NCI-H2171 (cell line): ENCODE data around the gene TRIL.

Experiments used
- DNase-seq: peaks from one replicate; lab custom pipeline; 2025; lab: John Stamatoyannopoulos, UW

The TRIL gene

GRCh38 chr7:28981161-28981465 is 23.0 kb upstream of the TRIL start:
- DNase-seq, result no peak

GRCh38 chr7:28980451-28981160 is 22.5 kb upstream of the TRIL start:
- no peak for DNase-seq

- no peak for DNase-seq
These were observed 21.6 kb upstream of the TRIL start for GRCh38 chr7:28979776-28980175.

GRCh38 chr7:28977881-28978280 is 19.8 kb upstream of the TRIL start:
- DNase-seq, result no peak

- no peak for DNase-seq
These were observed 17.9 kb upstream of the TRIL start for GRCh38 chr7:28976022-28976421.

GRCh38 chr7:28973591-28973990 is 15.5 kb upstream of the TRIL start:
- DNase-seq, result peak; percentile 3

- DNase-seq, result no peak
These were observed 5.9 kb upstream of the TRIL start for GRCh38 chr7:28964056-28964455.

- DNase-seq, result no peak
These were observed 3.8 kb upstream of the TRIL start for GRCh38 chr7:28961972-28962371.

GRCh38 chr7:28960071-28960840 is 2.1 kb upstream of the TRIL start:
- DNase-seq, result no peak

GRCh38 chr7:28958980-28959347 is 834 bp upstream of the TRIL start:
- DNase-seq, result no peak

- DNase-seq, result no peak
These were observed 337 bp downstream of the TRIL start for GRCh38 chr7:28957751-28958234.

GRCh38 chr7:28957064-28957750 is 923 bp downstream of the TRIL start:
- DNase-seq, result peak; percentile 4

GRCh38 chr7:28956608-28957063 is 1.5 kb downstream of the TRIL start:
- DNase-seq, result peak; percentile 46

GRCh38 chr7:28955718-28956607 is 2.2 kb downstream of the TRIL start:
- DNase-seq, result peak; percentile 64

- DNase-seq, result no peak
These were observed 2.8 kb downstream of the TRIL start for GRCh38 chr7:28955356-28955717.

GRCh38 chr7:28954946-28955345 is 3.2 kb downstream of the TRIL start:
- no peak for DNase-seq

GRCh38 chr7:28954471-28954870 is 3.7 kb downstream of the TRIL start:
- DNase-seq, result no peak

- DNase-seq, result no peak
These were observed 4.5 kb downstream of the TRIL start for GRCh38 chr7:28953633-28954032.

GRCh38 chr7:28942168-28942567 is 16.0 kb downstream of the TRIL start:
- no peak for DNase-seq

- DNase-seq, result no peak
These were observed 16.5 kb downstream of the TRIL start for GRCh38 chr7:28941633-28942032.

GRCh38 chr7:28940741-28941384 is 17.3 kb downstream of the TRIL start:
- no peak for DNase-seq
